Nephron (organoid): ENCODE measurements around the gene HLA-G.

Experiments used
- H3K27ac Mint-ChIP-seq, 3 experiments: 2 replicates each; pipeline ENCODE4 v1.8.0; 2020; ENCODE audit warnings: mixed read lengths in 3 of 3, mild to moderate bottlenecking in 2 of 3, moderate library complexity in 1 of 3
- H3K27me3 Mint-ChIP-seq: 2 replicates; pipeline ENCODE4 v1.8.0; 2021; ENCODE audit warnings: low read depth, mild to moderate bottlenecking, moderate library complexity, mixed read lengths
- H3K36me3 Mint-ChIP-seq: 2 replicates; pipeline ENCODE4 v1.8.0; 2020; ENCODE audit warnings: low read depth, mixed read lengths
- H3K4me1 Mint-ChIP-seq: 2 replicates; pipeline ENCODE4 v1.8.0; 2020; ENCODE audit warnings: mixed read lengths
- H3K4me3 Mint-ChIP-seq, 3 experiments: 2 replicates each; pipeline ENCODE4 v1.8.0; 2020; ENCODE audit warnings: mild to moderate bottlenecking in 3 of 3, mixed read lengths in 3 of 3, moderate library complexity in 2 of 3
- H3K9me3 Mint-ChIP-seq: 2 replicates; pipeline ENCODE4 v1.8.0; 2020; ENCODE audit warnings: mixed read lengths
- CTCF ChIP-seq, 3 experiments: fragments of 200-600 bp; sonication (generic); IDR thresholded peaks; one replicate each; pipeline ENCODE4 v1.5.0; 2021; ENCODE audit warnings: antibody characterized with exemption in 3 of 3; ENCODE audit not compliant: unreplicated experiment in 3 of 3

HLA-G gene

DNA sequence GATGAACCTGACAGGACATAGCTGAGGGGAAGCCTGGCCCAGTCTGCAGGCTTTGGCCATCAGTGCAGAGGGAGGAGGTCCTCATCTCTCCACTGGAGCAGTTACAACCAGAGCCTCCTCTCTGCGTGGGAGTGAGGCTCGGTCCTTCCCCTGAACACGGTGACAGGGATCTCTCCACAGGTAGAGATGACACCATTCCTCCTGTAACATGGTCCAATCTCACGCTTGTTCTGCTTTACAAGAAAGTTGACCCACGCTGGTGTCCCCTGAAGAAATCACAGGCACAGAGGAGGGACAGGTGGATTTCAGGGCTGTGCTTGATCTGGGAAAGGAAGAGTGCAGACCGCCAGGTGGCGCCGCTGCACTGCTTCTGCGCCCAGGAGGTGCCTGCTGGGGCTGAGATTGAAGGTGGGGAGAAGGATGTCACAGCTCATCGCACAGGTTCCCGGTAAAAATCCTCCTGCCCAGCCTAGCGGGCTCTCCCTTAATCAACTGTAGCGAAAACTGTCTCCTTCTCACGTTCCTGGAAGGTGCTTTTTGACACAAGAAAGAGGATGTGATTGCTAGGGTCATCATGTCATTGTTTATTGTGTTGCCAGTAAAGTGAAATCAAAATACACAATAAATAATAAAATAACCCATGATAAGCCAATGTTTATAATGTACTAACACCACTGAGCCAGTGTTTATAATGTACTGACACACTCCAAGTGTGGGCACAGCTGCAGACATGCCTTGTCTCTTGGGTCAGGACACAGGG lies 20.4 kb downstream of the HLA-G start:
- peak; percentile 95 for TF ChIP-seq CTCF (IDR thresholded peaks at IDR 0.05; ENCODE audit: unreplicated experiment in 3 of 3)
- no peaks in the 10 kb centered on the region for H3K36me3 Mint-ChIP-seq
- H3K9me3 Mint-ChIP-seq = no peaks in the 10 kb centered on the region
- no peak overlapping the region for H3K4me3 Mint-ChIP-seq
- peaks cover 54% of the 10 kb centered on the region for H3K27me3 Mint-ChIP-seq
- no peaks in the 10 kb centered on the region for H3K4me1 Mint-ChIP-seq
- no peak overlapping the region for H3K27ac Mint-ChIP-seq

DNA sequence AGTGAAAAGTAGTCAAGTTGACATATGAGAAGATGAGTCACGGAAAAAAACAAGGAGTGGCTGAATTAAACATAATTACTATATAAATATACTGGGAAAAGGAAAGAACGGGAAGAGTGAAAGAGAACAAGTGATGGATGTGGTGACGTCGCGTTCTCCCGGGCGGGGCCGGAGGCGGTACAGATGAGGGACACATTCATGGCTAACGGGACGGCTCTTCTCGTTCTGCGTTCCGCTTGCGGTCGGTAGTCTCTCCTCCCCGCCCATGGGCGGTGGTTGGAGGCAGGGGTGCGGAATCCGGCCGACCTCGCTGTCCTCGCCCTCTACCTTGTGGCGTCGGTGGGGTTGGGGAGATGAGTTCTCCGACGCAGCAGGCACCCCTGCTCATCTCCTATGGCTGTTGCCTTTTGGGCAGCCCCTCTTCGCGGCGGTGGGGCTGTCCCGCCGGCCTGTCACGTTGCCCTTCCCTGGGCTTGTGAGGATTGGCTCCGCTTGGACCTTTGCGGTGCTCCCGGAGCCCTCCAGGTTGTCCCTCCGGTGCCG lies 22.5 kb downstream of the HLA-G start:
- Mint-ChIP-seq H3K4me3 (no peak overlapping the region), H3K36me3 (no peaks in the 10 kb centered on the region), H3K27ac (no peak overlapping the region), H3K27me3 (peaks cover 59% of the 10 kb centered on the region), H3K9me3 (no peaks in the 10 kb centered on the region), H3K4me1 (no peaks in the 10 kb centered on the region)
- TF ChIP-seq CTCF (IDR thresholded peaks at IDR 0.05; ENCODE audit: unreplicated experiment in 3 of 3) = no peak

- Mint-ChIP-seq H3K27me3 (peaks cover 50% of the 10 kb centered on the region), H3K4me3 (no peak overlapping the region), H3K36me3 (no peaks in the 10 kb centered on the region), H3K9me3 (no peaks in the 10 kb centered on the region), H3K4me1 (no peaks in the 10 kb centered on the region), H3K27ac (no peak overlapping the region)
- TF ChIP-seq CTCF (IDR thresholded peaks at IDR 0.05; ENCODE audit: unreplicated experiment in 3 of 3) = no peak
These were observed 23.6 kb downstream of the HLA-G start for GRCh38 chr6:29851190-29851589.

GRCh38 chr6:29853245-29853644 lies 25.6 kb downstream of the HLA-G start:
- Mint-ChIP-seq H3K9me3 (no peaks in the 10 kb centered on the region), H3K4me1 (no peaks in the 10 kb centered on the region)

GRCh38 chr6:29858006-29858405 lies 30.4 kb downstream of the HLA-G start:
- Mint-ChIP-seq H3K27ac (no peak overlapping the region), H3K9me3 (peaks cover 3% of the 10 kb centered on the region), H3K4me1 (no peaks in the 10 kb centered on the region), H3K36me3 (no peaks in the 10 kb centered on the region), H3K27me3 (peaks cover 36% of the 10 kb centered on the region), H3K4me3 (no peak overlapping the region)
- TF ChIP-seq CTCF (IDR thresholded peaks at IDR 0.05; ENCODE audit: unreplicated experiment in 3 of 3) = no peak

More at GRCh38 chr6:29853245-29853644, 25.6 kb downstream of the HLA-G start:
- H3K27ac Mint-ChIP-seq = no peak overlapping the region
- H3K27me3 Mint-ChIP-seq = peaks cover 46% of the 10 kb centered on the region
- no peak for TF ChIP-seq CTCF (IDR thresholded peaks at IDR 0.05; ENCODE audit: unreplicated experiment in 3 of 3)
- no peak overlapping the region for H3K4me3 Mint-ChIP-seq
- no peaks in the 10 kb centered on the region for H3K36me3 Mint-ChIP-seq
